CD14-positive monocyte (primary cell): ENCODE measurements around the gene SLCO2B1. TPM values are rescaled to one million over a fixed set of nuclear protein-coding genes. Genes with fewer than 3 reads are reported as not detected.
A peak's percentile ranks its signal among the peaks of the same experiment; 100 is the strongest.

Experiments used
- DNase-seq, 3 donors: peaks; one replicate each; pipeline ENCODE4 v3.0.0-alpha.2; 2011 to 2022
- H2AFZ ChIP-seq: 2 replicates; pipeline ENCODE4 v1.6.0; 2012; ENCODE audit warnings: mild to moderate bottlenecking, low read depth, low read length, inconsistent platforms; ENCODE audit not compliant: insufficient read depth, poor library complexity, severe bottlenecking
- H3K27ac ChIP-seq, 2 donors: 1 replicate in 1 of 2; 2 replicates in 1 of 2; pipeline ENCODE4 v1.5.1; 2012 to 2013; ENCODE audit warnings: low read length in 2 of 2, control low read depth in 1 of 2, inconsistent platforms in 1 of 2, low read depth in 1 of 2, mild to moderate bottlenecking in 1 of 2
- H3K27me3 ChIP-seq, 2 donors: one replicate each; pipeline versions ENCODE4 v1.6.0 to v1.6.1; 2011 to 2013; ENCODE audit warnings: low read length in 2 of 2; ENCODE audit not compliant: control insufficient read depth in 2 of 2, insufficient read depth in 2 of 2
- H3K36me3 ChIP-seq, 2 donors: replicated peaks in 1 of 2; 1 replicate in 1 of 2; 2 replicates in 1 of 2; pipeline versions ENCODE4 v1.5.1 to v1.6.1; 2012 to 2013; ENCODE audit warnings: low read length in 2 of 2, control low read depth in 1 of 2, inconsistent platforms in 1 of 2, mild to moderate bottlenecking in 1 of 2; ENCODE audit not compliant: insufficient read depth in 2 of 2, control insufficient read depth in 1 of 2
- H3K4me1 ChIP-seq, 2 donors: 1 replicate in 1 of 2; 2 replicates in 1 of 2; pipeline versions ENCODE4 v1.5.1 to v1.6.1; 2012 to 2013; ENCODE audit warnings: low read length in 2 of 2, control low read depth in 1 of 2, inconsistent platforms in 1 of 2, mild to moderate bottlenecking in 1 of 2, moderate library complexity in 1 of 2; ENCODE audit not compliant: insufficient read depth in 2 of 2, control insufficient read depth in 1 of 2
- H3K4me2 ChIP-seq: replicated peaks from 2 replicates; pipeline ENCODE3; 2012; ENCODE audit warnings: low read length, moderate library complexity, mild to moderate bottlenecking; ENCODE audit not compliant: poor library complexity, severe bottlenecking; ENCODE audit errors: extremely low read depth
- H3K4me3 ChIP-seq, 3 experiments: fragments of 200-600 bp in 1 of 3; sonication (generic) in 1 of 3; replicated peaks in 1 of 3; 1 replicate in 2 of 3; 2 replicates in 1 of 3; pipeline ENCODE4 v1.5.1; 2011 to 2013; ENCODE audit warnings: low read length in 3 of 3, mild to moderate bottlenecking in 3 of 3, control low read depth in 2 of 3, low read depth in 2 of 3, inconsistent platforms in 1 of 3, moderate library complexity in 1 of 3
- H3K79me2 ChIP-seq: 2 replicates; pipeline ENCODE4 v1.6.0; 2012; ENCODE audit warnings: mild to moderate bottlenecking, control low read depth, inconsistent platforms, low read length, moderate library complexity; ENCODE audit not compliant: insufficient read depth
- H3K9ac ChIP-seq: 2 replicates; pipeline ENCODE4 v1.6.0; 2017; ENCODE audit warnings: low read length, mild to moderate bottlenecking; ENCODE audit not compliant: insufficient read depth, poor library complexity, severe bottlenecking
- H3K9me3 ChIP-seq, 2 donors: replicated peaks in 1 of 2; 1 replicate in 1 of 2; 2 replicates in 1 of 2; pipeline versions ENCODE4 v1.5.1 to v1.6.1; 2012 to 2013; ENCODE audit warnings: low read length in 2 of 2, control low read depth in 1 of 2; ENCODE audit not compliant: control insufficient read depth in 1 of 2, insufficient read depth in 1 of 2
- H4K20me1 ChIP-seq: 2 replicates; pipeline ENCODE4 v1.6.0; 2012; ENCODE audit warnings: mild to moderate bottlenecking, low read length, control low read depth, moderate library complexity; ENCODE audit not compliant: insufficient read depth
- H3K27ac Mint-ChIP-seq, 7 donors: one replicate each; pipeline ENCODE4 v1.8.0; 2020; ENCODE audit warnings: mild to moderate bottlenecking in 7 of 7, mixed read lengths in 7 of 7, moderate library complexity in 6 of 7, inconsistent platforms in 2 of 7
- H3K27me3 Mint-ChIP-seq, 3 donors: one replicate each; pipeline ENCODE4 v1.8.0; 2021 to 2022; ENCODE audit warnings: low read depth in 3 of 3, mild to moderate bottlenecking in 3 of 3, mixed read lengths in 3 of 3, moderate library complexity in 3 of 3, inconsistent platforms in 1 of 3
- H3K36me3 Mint-ChIP-seq, 2 donors: one replicate each; pipeline ENCODE4 v1.8.0; 2020; ENCODE audit warnings: mixed read lengths in 2 of 2, inconsistent platforms in 1 of 2, mild to moderate bottlenecking in 1 of 2
- H3K4me1 Mint-ChIP-seq: one replicate; pipeline ENCODE4 v1.8.0; 2020; ENCODE audit warnings: mild to moderate bottlenecking, mixed read lengths
- H3K4me3 Mint-ChIP-seq, 2 donors: one replicate each; pipeline ENCODE4 v1.8.0; 2020; ENCODE audit warnings: mild to moderate bottlenecking in 2 of 2, mixed read lengths in 2 of 2, moderate library complexity in 1 of 2
- H3K9me3 Mint-ChIP-seq, 7 donors: one replicate each; pipeline ENCODE4 v1.8.0; 2020 to 2022; ENCODE audit warnings: mixed read lengths in 7 of 7, mild to moderate bottlenecking in 6 of 7, moderate library complexity in 6 of 7, inconsistent platforms in 2 of 7
- WGBS: methylation state at CpG from one replicate; pipeline ENCODE4 v1.1.5; 2013; ENCODE audit warnings: missing lambda C conversion rate; ENCODE audit not compliant: insufficient coverage; 5-methylcytosine and 5-hydroxymethylcytosine counted together
- intact Hi-C, 2 donors: fragments of 100-400 bp; cut with micrococcal nuclease; formaldehyde crosslinking; loops; one replicate each; pipeline versions ENCODE4 v1.15.0 to v1.15.1; 2023
- polyA plus RNA-seq, 3 donors: library from polyadenylated mRNA; depleted of rRNA in 1 of 3; unstranded in 2 of 3; stranded (reverse) in 1 of 3; fragments of 300-500 nt in 2 of 3; fragments of >200 nt in 1 of 3; fragmentation: Illumina TruSeq in 2 of 3; gene quantifications; 1 replicate in 2 of 3; 2 replicates in 1 of 3; pipeline ENCODE4 v1.2.3, GENCODE V29; 2012 to 2021
- TF ChIP-seq, protein P1 (sequence below): fragments of 200-600 bp; IDR thresholded peaks from one replicate; pipeline ENCODE4 v1.8.0; 2022; ENCODE audit warnings: antibody characterized with exemption, mild to moderate bottlenecking

The SLCO2B1 gene
- polyA plus RNA-seq, 3 donors: 0.13 to 0.47 TPM; not detected in 1

DNA sequence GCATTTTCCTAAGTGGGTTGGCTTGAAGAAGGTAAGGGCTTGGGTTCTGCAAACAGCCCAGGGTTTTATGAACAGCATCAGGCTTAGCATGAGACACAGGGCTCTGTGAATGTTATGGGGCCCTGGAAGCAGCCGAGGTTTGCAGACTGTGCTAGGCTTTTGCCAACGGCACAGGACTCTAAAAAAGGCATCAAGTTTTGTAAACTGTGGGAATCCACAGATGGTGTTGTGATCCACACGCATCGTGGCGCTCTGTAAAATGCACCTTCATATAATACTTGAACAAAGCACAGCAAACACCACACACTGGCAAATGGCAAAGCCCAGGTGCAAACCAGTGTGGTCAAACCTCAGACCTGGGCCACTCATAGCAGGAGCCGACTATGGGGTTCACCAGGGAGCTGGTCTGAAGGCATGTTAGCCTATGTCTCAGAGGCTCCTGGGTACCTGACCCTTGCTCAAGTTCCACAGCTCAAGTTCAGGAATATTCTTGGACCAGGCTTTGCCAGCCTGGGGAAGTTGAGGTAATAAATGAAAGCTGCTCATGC is 2.4 kb upstream of the SLCO2B1 start:
- Histone ChIP-seq H3K9me3 (no peaks in the 10 kb centered on the region), H4K20me1 (no peaks in the 10 kb centered on the region), H3K4me1 (peaks cover 35 to 53% of the 10 kb centered on the region in 2 donors), H3K27me3 (no peaks in the 10 kb centered on the region), H3K27ac (no peak overlapping the region), H3K79me2 (no peaks in the 10 kb centered on the region), H2AFZ (no peak overlapping the region), H3K4me2 (no peak overlapping the region), H3K4me3 (no peak overlapping the region), H3K9ac (no peak overlapping the region), H3K36me3 (no peaks in the 10 kb centered on the region)
- Mint-ChIP-seq H3K4me1 (peaks cover 41% of the 10 kb centered on the region), H3K4me3 (no peak overlapping the region), H3K9me3 (no peaks in the 10 kb centered on the region), H3K27me3 (peaks cover 5 to 24% (median 12%) of the 10 kb centered on the region in 3 donors), H3K36me3 (no peaks in the 10 kb centered on the region), H3K27ac (peak overlapping the region in 1 of 7 donors; percentile 33)
- intact Hi-C loops: loop anchor here in 1 of 2 donors (2.0 kb wide), 1 partner anchor 26 kb away; no protein-coding TSS in a partner anchor
- TF ChIP-seq, protein P1, sequence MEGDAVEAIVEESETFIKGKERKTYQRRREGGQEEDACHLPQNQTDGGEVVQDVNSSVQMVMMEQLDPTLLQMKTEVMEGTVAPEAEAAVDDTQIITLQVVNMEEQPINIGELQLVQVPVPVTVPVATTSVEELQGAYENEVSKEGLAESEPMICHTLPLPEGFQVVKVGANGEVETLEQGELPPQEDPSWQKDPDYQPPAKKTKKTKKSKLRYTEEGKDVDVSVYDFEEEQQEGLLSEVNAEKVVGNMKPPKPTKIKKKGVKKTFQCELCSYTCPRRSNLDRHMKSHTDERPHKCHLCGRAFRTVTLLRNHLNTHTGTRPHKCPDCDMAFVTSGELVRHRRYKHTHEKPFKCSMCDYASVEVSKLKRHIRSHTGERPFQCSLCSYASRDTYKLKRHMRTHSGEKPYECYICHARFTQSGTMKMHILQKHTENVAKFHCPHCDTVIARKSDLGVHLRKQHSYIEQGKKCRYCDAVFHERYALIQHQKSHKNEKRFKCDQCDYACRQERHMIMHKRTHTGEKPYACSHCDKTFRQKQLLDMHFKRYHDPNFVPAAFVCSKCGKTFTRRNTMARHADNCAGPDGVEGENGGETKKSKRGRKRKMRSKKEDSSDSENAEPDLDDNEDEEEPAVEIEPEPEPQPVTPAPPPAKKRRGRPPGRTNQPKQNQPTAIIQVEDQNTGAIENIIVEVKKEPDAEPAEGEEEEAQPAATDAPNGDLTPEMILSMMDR: no peak
- DNase-seq: no peak
- WGBS: 100% methylated on average over 2 of the region's 6 CpGs

DNA sequence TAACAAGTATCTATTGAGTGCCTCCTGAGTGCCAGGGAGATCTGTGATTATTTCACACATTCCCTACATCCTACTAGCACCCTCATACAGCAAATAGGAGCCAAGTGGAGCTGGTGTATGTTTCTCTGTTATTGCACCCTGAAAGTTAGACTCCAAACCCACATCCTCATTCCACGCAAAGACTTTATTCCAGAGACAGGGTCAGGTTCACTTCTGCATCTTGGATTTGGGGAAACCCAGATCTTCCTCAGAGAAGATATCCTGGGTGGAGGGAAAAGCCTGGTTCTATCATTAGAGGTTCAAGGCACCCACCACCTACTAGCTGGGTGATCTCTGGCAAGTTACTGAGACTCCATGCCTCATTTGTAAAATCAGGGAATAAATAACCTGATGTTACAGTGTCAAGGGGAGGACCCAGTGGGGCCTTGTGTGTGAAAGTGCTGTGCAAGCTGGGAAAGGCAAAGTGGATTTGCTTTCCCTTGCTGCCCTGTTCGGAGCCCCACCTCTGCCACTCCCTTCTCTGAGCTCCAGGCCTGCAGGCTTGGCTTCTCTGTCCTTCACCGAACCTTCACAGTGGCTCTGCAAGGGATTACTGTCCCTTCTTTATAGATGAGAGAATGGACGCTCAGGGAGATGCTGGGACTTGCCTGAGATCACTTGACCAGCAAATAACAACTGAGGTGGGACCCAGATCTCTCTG is 991 bp upstream of the SLCO2B1 start:
- intact Hi-C loops: loop anchor here in 1 of 2 donors (2.0 kb wide), 1 partner anchor 25 kb away; no protein-coding TSS in a partner anchor
- TF ChIP-seq, protein P1: no peak
- H3K27ac ChIP-seq: no peak overlapping the region
- H4K20me1 ChIP-seq: no peaks in the 10 kb centered on the region
- H3K4me1 ChIP-seq: peaks cover 24 to 42% of the 10 kb centered on the region in 2 donors
- no peak for DNase-seq
- no peak overlapping the region for H3K9ac ChIP-seq
- H3K4me2 ChIP-seq: no peak overlapping the region
- no peak overlapping the region for H2AFZ ChIP-seq
- H3K4me3 ChIP-seq: no peak overlapping the region
- no peaks in the 10 kb centered on the region for H3K36me3 ChIP-seq
- peak overlapping the region in 1 of 7 donors; percentile 29 for H3K27ac Mint-ChIP-seq
- no peaks in the 10 kb centered on the region for H3K36me3 Mint-ChIP-seq
- peaks cover 5 to 20% (median 12%) of the 10 kb centered on the region in 3 donors for H3K27me3 Mint-ChIP-seq
- H3K4me1 Mint-ChIP-seq: peaks cover 31% of the 10 kb centered on the region
- no peaks in the 10 kb centered on the region for H3K27me3 ChIP-seq
- WGBS: no CpG with 5 or more reads among the region's 4 CpGs
- H3K9me3 Mint-ChIP-seq: no peaks in the 10 kb centered on the region
- H3K4me3 Mint-ChIP-seq: no peak overlapping the region
- no peaks in the 10 kb centered on the region for H3K79me2 ChIP-seq
- H3K9me3 ChIP-seq: no peaks in the 10 kb centered on the region
